Smooth muscle cell (in vitro differentiated cells): Measurements from ENCODE around the gene C2orf76. TPM values are rescaled to one million over a fixed set of nuclear protein-coding genes. Genes with fewer than 3 reads are reported as not detected.

Experiments used
- DNase-seq: peaks from one replicate; lab custom pipeline; 2025; ENCODE audit not compliant: unreplicated experiment; lab: John Stamatoyannopoulos, UW
- H2AFZ ChIP-seq: fragments of 200-600 bp; sonication (generic); 2 replicates; pipeline ENCODE4 v1.6.0; 2016; ENCODE audit warnings: antibody characterized with exemption, low read depth, mild to moderate bottlenecking
- H3F3A ChIP-seq: fragments of 200-600 bp; sonication (generic); 2 replicates; pipeline ENCODE4 v1.6.0; 2017; ENCODE audit warnings: antibody characterized with exemption, low read depth
- H3K27ac ChIP-seq: fragments of 200-600 bp; sonication (generic); 2 replicates; pipeline ENCODE4 v1.5.1; 2016; ENCODE audit warnings: low read depth, mild to moderate bottlenecking
- H3K27me3 ChIP-seq: fragments of 200-600 bp; sonication (generic); 2 replicates; pipeline ENCODE4 v1.6.1; 2016; ENCODE audit warnings: low read depth, mild to moderate bottlenecking
- H3K36me3 ChIP-seq: fragments of 200-600 bp; sonication (generic); 2 replicates; pipeline ENCODE4 v1.5.1; 2016; ENCODE audit warnings: low read depth
- H3K4me1 ChIP-seq: fragments of 200-600 bp; sonication (generic); 2 replicates; pipeline ENCODE4 v1.5.1; 2016; ENCODE audit warnings: low read depth
- H3K4me2 ChIP-seq: fragments of 200-600 bp; sonication (generic); 2 replicates; pipeline ENCODE4 v1.6.0; 2016; ENCODE audit warnings: mild to moderate bottlenecking
- H3K4me3 ChIP-seq: fragments of 200-600 bp; sonication (generic); 2 replicates; pipeline ENCODE4 v1.5.1; 2016; ENCODE audit warnings: mild to moderate bottlenecking
- H3K79me2 ChIP-seq: fragments of 200-600 bp; sonication (generic); 2 replicates; pipeline ENCODE4 v1.6.0; 2016; ENCODE audit warnings: low read depth, mild to moderate bottlenecking
- H3K9ac ChIP-seq: fragments of 200-600 bp; sonication (generic); 2 replicates; pipeline ENCODE4 v1.6.0; 2016; ENCODE audit warnings: low read depth
- H3K9me3 ChIP-seq: fragments of 200-600 bp; sonication (generic); replicated peaks from 2 replicates; pipeline ENCODE4 v1.5.1; 2016; ENCODE audit warnings: low read depth
- H4K20me1 ChIP-seq: fragments of 200-600 bp; sonication (generic); 2 replicates; pipeline ENCODE4 v1.6.0; 2016; ENCODE audit warnings: low read depth
- WGBS: methylation state at CpG from one replicate; pipeline ENCODE4 v1.1.7; 2016; ENCODE audit warnings: low lambda C conversion rate; 5-methylcytosine and 5-hydroxymethylcytosine counted together
- polyA plus RNA-seq: library from polyadenylated mRNA; unstranded; fragments of >200 nt; fragmentation: Nextera tagmentation; extraction: Ambion mirVana; gene quantifications from 2 replicates; pipeline ENCODE4 v1.2.1, GENCODE V29; 2016
- total RNA-seq: library from RNA; depleted of rRNA; stranded (reverse); fragments of >200 nt; gene quantifications from 2 replicates; pipeline ENCODE4 v1.2.3, GENCODE V29; 2014
- TF ChIP-seq, protein P1 (sequence below): fragments of 200-600 bp; sonication (generic); IDR thresholded peaks from 2 replicates; pipeline ENCODE4 v1.5.1; 2017; ENCODE audit warnings: borderline replicate concordance, mild to moderate bottlenecking, antibody characterized with exemption; ENCODE audit not compliant: insufficient read depth, poor library complexity, severe bottlenecking

The C2orf76 gene
- total and polyA plus RNA-seq, 2 experiments from 2014 or later, result 16.0 to 30.2 TPM

DNA sequence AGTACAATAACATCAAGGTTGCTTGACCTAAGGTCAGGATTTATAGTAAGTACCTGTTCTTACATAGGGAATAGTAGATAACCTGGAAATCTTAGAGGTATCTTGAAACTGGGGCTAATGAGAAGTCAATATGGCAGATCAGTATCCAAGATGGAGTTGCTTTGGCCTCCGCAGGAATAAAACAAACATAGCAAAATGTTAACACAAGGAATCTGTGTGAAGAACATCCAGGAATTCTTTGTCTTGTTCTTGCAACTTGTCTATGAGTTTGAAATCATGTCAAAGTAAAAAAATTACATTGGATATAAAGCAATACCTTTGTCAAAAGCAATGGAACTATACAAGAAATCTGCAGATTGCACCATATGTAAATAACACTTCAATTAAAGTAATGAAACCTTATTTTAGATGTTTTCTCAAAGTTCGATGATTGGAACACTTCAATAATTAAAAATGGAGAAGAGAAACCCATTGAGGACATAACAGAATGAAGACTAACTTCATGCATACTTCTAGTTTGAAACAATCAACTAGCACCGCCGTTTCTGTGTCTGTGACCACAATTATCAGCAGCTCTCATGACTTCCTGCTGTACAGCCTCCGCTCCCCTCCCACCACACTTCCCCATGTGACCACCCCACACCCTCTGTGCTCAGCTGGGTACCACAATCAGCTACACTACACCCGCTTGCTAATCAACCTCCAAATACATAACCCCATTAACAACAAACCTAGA is 27.6 kb downstream of the C2orf76 start:
- Histone ChIP-seq H3K27me3 (no peaks in the 10 kb centered on the region), H3K4me2 (no peak overlapping the region), H3K4me3 (no peak overlapping the region), H3K4me1 (no peaks in the 10 kb centered on the region), H4K20me1 (no peaks in the 10 kb centered on the region), H3K9me3 (no peaks in the 10 kb centered on the region), H3K79me2 (no peaks in the 10 kb centered on the region), H3F3A (no peaks in the 10 kb centered on the region), H3K27ac (no peak overlapping the region), H2AFZ (no peak overlapping the region), H3K9ac (no peak overlapping the region), H3K36me3 (peaks cover 3% of the 10 kb centered on the region)
- TF ChIP-seq, protein P1, sequence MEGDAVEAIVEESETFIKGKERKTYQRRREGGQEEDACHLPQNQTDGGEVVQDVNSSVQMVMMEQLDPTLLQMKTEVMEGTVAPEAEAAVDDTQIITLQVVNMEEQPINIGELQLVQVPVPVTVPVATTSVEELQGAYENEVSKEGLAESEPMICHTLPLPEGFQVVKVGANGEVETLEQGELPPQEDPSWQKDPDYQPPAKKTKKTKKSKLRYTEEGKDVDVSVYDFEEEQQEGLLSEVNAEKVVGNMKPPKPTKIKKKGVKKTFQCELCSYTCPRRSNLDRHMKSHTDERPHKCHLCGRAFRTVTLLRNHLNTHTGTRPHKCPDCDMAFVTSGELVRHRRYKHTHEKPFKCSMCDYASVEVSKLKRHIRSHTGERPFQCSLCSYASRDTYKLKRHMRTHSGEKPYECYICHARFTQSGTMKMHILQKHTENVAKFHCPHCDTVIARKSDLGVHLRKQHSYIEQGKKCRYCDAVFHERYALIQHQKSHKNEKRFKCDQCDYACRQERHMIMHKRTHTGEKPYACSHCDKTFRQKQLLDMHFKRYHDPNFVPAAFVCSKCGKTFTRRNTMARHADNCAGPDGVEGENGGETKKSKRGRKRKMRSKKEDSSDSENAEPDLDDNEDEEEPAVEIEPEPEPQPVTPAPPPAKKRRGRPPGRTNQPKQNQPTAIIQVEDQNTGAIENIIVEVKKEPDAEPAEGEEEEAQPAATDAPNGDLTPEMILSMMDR, result no peak
- DNase-seq, result no peak
- 80% methylated on average over 6 of the region's 6 CpGs for WGBS

DNA sequence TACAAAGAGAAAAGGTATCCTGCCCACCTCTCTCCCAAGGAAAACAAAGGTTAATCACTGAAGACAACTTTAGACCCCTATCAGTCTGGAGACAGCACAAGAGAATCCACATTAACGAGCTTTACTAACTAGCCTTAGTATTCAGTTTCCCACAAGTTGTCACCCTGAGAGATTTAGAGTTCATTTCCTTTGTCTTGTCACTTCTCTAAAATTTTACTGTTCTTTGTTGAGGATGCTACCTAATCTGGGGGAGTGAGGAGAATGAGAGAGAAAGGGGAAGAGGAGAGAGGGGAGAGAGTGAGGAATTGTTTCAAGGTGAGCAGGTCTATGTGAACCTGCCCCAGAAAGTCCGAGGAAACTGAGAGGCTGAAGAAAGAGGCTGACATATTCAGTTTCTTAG is 28.4 kb downstream of the C2orf76 start:
- H3K36me3 ChIP-seq, result peaks cover 3% of the 10 kb centered on the region
- WGBS, result 90% methylated on average over 2 of the region's 2 CpGs

DNA sequence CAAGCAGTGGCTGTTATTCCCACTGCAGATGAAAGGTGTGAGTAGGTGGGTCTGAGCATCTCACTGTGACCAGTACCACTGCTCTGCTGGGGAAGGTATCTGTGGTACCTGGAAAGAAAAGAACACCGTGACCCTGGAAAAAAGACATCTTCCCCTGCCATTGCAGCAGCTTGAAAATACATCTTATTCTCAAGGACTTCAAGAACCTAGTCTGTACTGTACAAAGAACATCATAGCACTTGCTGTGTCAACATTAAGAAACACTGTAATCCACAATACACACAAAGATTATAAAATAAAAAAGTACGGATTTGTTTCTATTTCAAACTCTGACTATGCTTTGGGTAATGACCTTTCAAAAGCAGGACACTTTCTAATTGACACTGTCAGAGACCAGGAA is 28.9 kb downstream of the C2orf76 start:
- no peaks in the 10 kb centered on the region for H4K20me1 ChIP-seq
- H3K4me3 ChIP-seq, result no peak overlapping the region
- WGBS, result 88% methylated on average over 2 of the region's 2 CpGs
- TF ChIP-seq, protein P1, result no peak
- no peak overlapping the region for H2AFZ ChIP-seq
- H3K9ac ChIP-seq, result no peak overlapping the region
- H3F3A ChIP-seq, result no peaks in the 10 kb centered on the region
- peaks cover 3% of the 10 kb centered on the region for H3K36me3 ChIP-seq
- no peak for DNase-seq
- no peaks in the 10 kb centered on the region for H3K27me3 ChIP-seq
- no peaks in the 10 kb centered on the region for H3K4me1 ChIP-seq
- H3K79me2 ChIP-seq, result no peaks in the 10 kb centered on the region
- no peak overlapping the region for H3K4me2 ChIP-seq
- H3K9me3 ChIP-seq, result no peaks in the 10 kb centered on the region
- H3K27ac ChIP-seq, result no peak overlapping the region

More for the DNA sequence above, 28.4 kb downstream of the C2orf76 start:
- no peaks in the 10 kb centered on the region for H4K20me1 ChIP-seq
- H3K79me2 ChIP-seq, result no peaks in the 10 kb centered on the region
- no peak overlapping the region for H3K4me2 ChIP-seq
- TF ChIP-seq, protein P1, result no peak
- H3K27me3 ChIP-seq, result no peaks in the 10 kb centered on the region
- DNase-seq, result no peak
- no peak overlapping the region for H3K4me3 ChIP-seq
- no peaks in the 10 kb centered on the region for H3K4me1 ChIP-seq
- no peak overlapping the region for H3K9ac ChIP-seq
- H3K9me3 ChIP-seq, result no peaks in the 10 kb centered on the region
- H3F3A ChIP-seq, result no peaks in the 10 kb centered on the region
- H2AFZ ChIP-seq, result no peak overlapping the region
- H3K27ac ChIP-seq, result no peak overlapping the region

DNA sequence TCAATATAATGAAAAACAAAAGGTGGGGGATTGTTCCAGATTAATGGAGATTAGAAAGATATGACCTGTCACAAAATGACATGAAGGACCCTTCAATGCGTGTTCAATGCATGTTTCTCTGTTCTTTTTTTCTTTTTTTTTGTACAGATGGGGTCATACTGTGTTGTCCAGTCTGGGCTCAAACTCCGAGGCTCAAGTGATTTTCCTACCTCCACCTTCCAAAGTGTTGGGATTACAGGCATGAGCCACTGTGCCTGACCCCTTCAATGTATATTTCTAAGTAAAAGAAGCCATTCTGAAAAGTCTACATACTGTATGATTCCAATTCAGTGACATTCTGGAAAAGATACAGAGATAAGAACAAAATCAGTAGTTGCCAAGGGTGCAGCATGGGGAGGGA is 32.8 kb downstream of the C2orf76 start:
- H3K4me2 ChIP-seq, result no peak overlapping the region
- TF ChIP-seq, protein P1, result no peak
- WGBS, result 95% methylated on average over 2 of the region's 2 CpGs
- no peaks in the 10 kb centered on the region for H3K79me2 ChIP-seq
- no peak overlapping the region for H2AFZ ChIP-seq
- H3K27ac ChIP-seq, result no peak overlapping the region
- no peak overlapping the region for H3K9ac ChIP-seq
- no peaks in the 10 kb centered on the region for H3K9me3 ChIP-seq
- peaks cover 3% of the 10 kb centered on the region for H3K36me3 ChIP-seq
- no peak overlapping the region for H3K4me3 ChIP-seq
- no peaks in the 10 kb centered on the region for H3K4me1 ChIP-seq
- no peaks in the 10 kb centered on the region for H3F3A ChIP-seq
- no peaks in the 10 kb centered on the region for H4K20me1 ChIP-seq
- DNase-seq, result no peak
- no peaks in the 10 kb centered on the region for H3K27me3 ChIP-seq
